LNCAP (cell line): ENCODE data around the gene GPATCH2.

Experiments
- CTCF ChIP-seq: fragments of 450-650 bp; IDR thresholded peaks from 2 replicates; pipeline ENCODE4 v1.5.1; 2017; ENCODE audit warnings: mild to moderate bottlenecking

The GPATCH2 gene

GRCh38 chr1:217605390-217605789 lies 25.5 kb downstream of the GPATCH2 start:
- TF ChIP-seq CTCF, result no peak

- no peak for TF ChIP-seq CTCF
These were observed 28.5 kb downstream of the GPATCH2 start for GRCh38 chr1:217602380-217602779.

GRCh38 chr1:217599154-217599553 lies 31.7 kb downstream of the GPATCH2 start:
- TF ChIP-seq CTCF, result no peak

- no peak for TF ChIP-seq CTCF
These were observed 40.3 kb downstream of the GPATCH2 start for GRCh38 chr1:217590598-217590997.

- TF ChIP-seq CTCF, result no peak
These were observed 44.3 kb downstream of the GPATCH2 start for GRCh38 chr1:217586586-217586985.

GRCh38 chr1:217585577-217585976 lies 45.3 kb downstream of the GPATCH2 start:
- no peak for TF ChIP-seq CTCF

GRCh38 chr1:217577336-217577735 lies 53.6 kb downstream of the GPATCH2 start:
- TF ChIP-seq CTCF, result no peak

GRCh38 chr1:217574265-217574949 lies 56.5 kb downstream of the GPATCH2 start:
- TF ChIP-seq CTCF, result no peak
